Renal pelvis (tissue), 4 donors: ENCODE data around the gene SLC9A5. TPM values are rescaled to one million over a fixed set of nuclear protein-coding genes. Genes with fewer than 3 reads are reported as not detected.
A peak's percentile ranks its signal among the peaks of the same experiment; 100 is the strongest.

Experiments used
- DNase-seq: peaks from one replicate; pipeline ENCODE4 v3.0.0-alpha.2; 2013
- polyA plus RNA-seq, 3 donors: library from polyadenylated mRNA; unstranded; fragments of 120-200 nt; gene quantifications; one replicate each; pipeline ENCODE4 v1.2.1, GENCODE V29; 2013; ENCODE audit not compliant: insufficient read length in 3 of 3

SLC9A5 gene
- polyA plus RNA-seq, 3 donors = 2.7 to 6.3 (median 5.6) TPM

- DNase-seq = no peak
Observed at GRCh38 chr16:67281536-67282446, 33.0 kb downstream of the SLC9A5 start.

GRCh38 chr16:67282447-67282805, 33.6 kb downstream of the SLC9A5 start:
- DNase-seq = no peak

GRCh38 chr16:67283039-67283825, 34.5 kb downstream of the SLC9A5 start:
- DNase-seq = no peak

- DNase-seq = no peak
Observed at GRCh38 chr16:67283826-67284555, 35.2 kb downstream of the SLC9A5 start.

GRCh38 chr16:67284699-67285646, 36.2 kb downstream of the SLC9A5 start:
- peak; percentile 37 for DNase-seq

- no peak for DNase-seq
Observed at GRCh38 chr16:67286441-67287235, 37.9 kb downstream of the SLC9A5 start.

- DNase-seq = no peak
Observed at GRCh38 chr16:67287960-67288359, 39.2 kb downstream of the SLC9A5 start.

- DNase-seq = no peak
Observed at GRCh38 chr16:67291461-67291860, 42.7 kb downstream of the SLC9A5 start.

- no peak for DNase-seq
Observed at GRCh38 chr16:67294171-67294757, 45.5 kb downstream of the SLC9A5 start.

GRCh38 chr16:67294938-67295361, 46.2 kb downstream of the SLC9A5 start:
- DNase-seq = no peak

GRCh38 chr16:67296420-67296819, 47.6 kb downstream of the SLC9A5 start:
- DNase-seq = no peak

- DNase-seq = no peak
Observed at GRCh38 chr16:67298277-67298676, 49.5 kb downstream of the SLC9A5 start.

- no peak for DNase-seq
Observed at GRCh38 chr16:67299269-67299668, 50.5 kb downstream of the SLC9A5 start.

- no peak for DNase-seq
Observed at GRCh38 chr16:67301080-67301782, 52.5 kb downstream of the SLC9A5 start.

GRCh38 chr16:67302076-67302475, 53.3 kb downstream of the SLC9A5 start:
- no peak for DNase-seq

- DNase-seq = no peak
Observed at GRCh38 chr16:67302970-67303369, 54.2 kb downstream of the SLC9A5 start.

- DNase-seq = no peak
Observed at GRCh38 chr16:67304020-67304419, 55.2 kb downstream of the SLC9A5 start.

GRCh38 chr16:67305216-67306071, 56.7 kb downstream of the SLC9A5 start:
- no peak for DNase-seq
